T-cell (primary cell): ENCODE results near the gene PXT1. TPM values are rescaled to one million over a fixed set of nuclear protein-coding genes. Genes with fewer than 3 reads are reported as not detected.
A peak's percentile ranks its signal among the peaks of the same experiment; 100 is the strongest.

Experiments
- ATAC-seq, 4 experiments: fragments of 200-7000 bp in 3 of 4; fragments of 150-1000 bp in 1 of 4; cut with Tn5 transposase; replicated peaks in 1 of 4; 1 replicate in 3 of 4; 2 replicates in 1 of 4; pipeline ENCODE4 v1.10.0; 2021; ENCODE audit warnings: moderate library complexity in 3 of 4, mild to moderate bottlenecking in 2 of 4, moderate number of reproducible peaks in 1 of 4
- CTCF ChIA-PET, 2 donors: fragments of 300-600 bp; sonication (Branson Sonifier 250); formaldehyde crosslinking; loops; one replicate each; lab custom pipeline; 2022; ENCODE audit warnings: antibody characterized with exemption in 2 of 2; lab: Charles Lee
- POLR2A ChIA-PET, 2 donors: fragments of 300-600 bp; sonication (Branson Sonifier 250); formaldehyde crosslinking; loops; one replicate each; lab custom pipeline; 2022; ENCODE audit warnings: antibody characterized with exemption in 2 of 2; lab: Charles Lee
- DNase-seq, 35 experiments: peaks; one replicate each; pipeline versions ENCODE4 v3.0.0 to v3.0.0-alpha.2; 2013 to 2023
- H3K27ac ChIP-seq: one replicate; pipeline ENCODE4 v1.5.1; 2013; ENCODE audit warnings: low read length
- H3K27me3 ChIP-seq, 2 experiments: replicated peaks in 1 of 2; 1 replicate in 1 of 2; 2 replicates in 1 of 2; pipeline versions ENCODE4 v1.6.1 to v1.7.0; 2013; ENCODE audit warnings: low read length in 1 of 2, mixed read lengths in 1 of 2; ENCODE audit not compliant: control insufficient read depth in 2 of 2, insufficient read depth in 2 of 2; ENCODE audit errors: extremely low read depth in 1 of 2
- H3K36me3 ChIP-seq, 2 donors: 1 replicate in 1 of 2; 2 replicates in 1 of 2; pipeline versions ENCODE4 v1.6.1 to v1.7.0; 2013; ENCODE audit warnings: low read length in 1 of 2; ENCODE audit not compliant: control insufficient read depth in 2 of 2, insufficient read depth in 1 of 2; ENCODE audit errors: extremely low read depth in 1 of 2
- H3K4me1 ChIP-seq, 2 experiments: 1 replicate in 1 of 2; 2 replicates in 1 of 2; pipeline versions ENCODE4 v1.6.1 to v1.7.0; 2013; ENCODE audit warnings: low read length in 2 of 2, mixed read lengths in 1 of 2; ENCODE audit not compliant: insufficient read depth in 2 of 2, control insufficient read depth in 1 of 2; ENCODE audit errors: extremely low read depth in 1 of 2
- H3K4me3 ChIP-seq, 2 donors: 1 replicate in 1 of 2; 2 replicates in 1 of 2; pipeline versions ENCODE4 v1.5.1 to v1.7.0; 2013; ENCODE audit warnings: mild to moderate bottlenecking in 2 of 2, low read length in 1 of 2, moderate library complexity in 1 of 2; ENCODE audit not compliant: control insufficient read depth in 1 of 2; ENCODE audit errors: extremely low read depth in 1 of 2
- H3K9me3 ChIP-seq: 2 replicates; pipeline ENCODE4 v1.7.0; 2013
- H3K27ac Mint-ChIP-seq, 2 donors: one replicate each; pipeline ENCODE4 v1.8.0; 2020 to 2021; ENCODE audit warnings: mild to moderate bottlenecking in 2 of 2, mixed read lengths in 2 of 2
- H3K27me3 Mint-ChIP-seq, 2 donors: one replicate each; pipeline ENCODE4 v1.8.0; 2021 to 2022; ENCODE audit warnings: mixed read lengths in 2 of 2
- H3K36me3 Mint-ChIP-seq: one replicate; pipeline ENCODE4 v1.8.0; 2021; ENCODE audit warnings: mixed read lengths
- H3K4me1 Mint-ChIP-seq, 3 donors: one replicate each; pipeline ENCODE4 v1.8.0; 2020 to 2022; ENCODE audit warnings: mixed read lengths in 3 of 3, mild to moderate bottlenecking in 1 of 3
- H3K4me3 Mint-ChIP-seq, 3 donors: one replicate each; pipeline ENCODE4 v1.8.0; 2020 to 2022; ENCODE audit warnings: mild to moderate bottlenecking in 3 of 3, mixed read lengths in 3 of 3, moderate library complexity in 3 of 3
- H3K9me3 Mint-ChIP-seq, 3 donors: one replicate each; pipeline ENCODE4 v1.8.0; 2020 to 2022; ENCODE audit warnings: mixed read lengths in 3 of 3
- WGBS: methylation state at CpG from one replicate; pipeline ENCODE4 v1.1.5; 2013; ENCODE audit warnings: missing lambda C conversion rate; ENCODE audit not compliant: insufficient coverage; 5-methylcytosine and 5-hydroxymethylcytosine counted together
- total RNA-seq, 35 experiments: library from RNA in 6 of 35; stranded (reverse) in 6 of 35; fragments of 120-200 nt in 1 of 35; gene quantifications; one replicate each; pipeline versions ENCODE4 v1.2.1 to v1.2.4 and lab custom pipeline; 2013 to 2026

The PXT1 gene
- total RNA-seq, 5 donors from 2014 or later (not counting 1 experiment from before 2014, with no cell fraction given): 0.13 to 0.44 (median 0.25) TPM; not detected in 1

DNA sequence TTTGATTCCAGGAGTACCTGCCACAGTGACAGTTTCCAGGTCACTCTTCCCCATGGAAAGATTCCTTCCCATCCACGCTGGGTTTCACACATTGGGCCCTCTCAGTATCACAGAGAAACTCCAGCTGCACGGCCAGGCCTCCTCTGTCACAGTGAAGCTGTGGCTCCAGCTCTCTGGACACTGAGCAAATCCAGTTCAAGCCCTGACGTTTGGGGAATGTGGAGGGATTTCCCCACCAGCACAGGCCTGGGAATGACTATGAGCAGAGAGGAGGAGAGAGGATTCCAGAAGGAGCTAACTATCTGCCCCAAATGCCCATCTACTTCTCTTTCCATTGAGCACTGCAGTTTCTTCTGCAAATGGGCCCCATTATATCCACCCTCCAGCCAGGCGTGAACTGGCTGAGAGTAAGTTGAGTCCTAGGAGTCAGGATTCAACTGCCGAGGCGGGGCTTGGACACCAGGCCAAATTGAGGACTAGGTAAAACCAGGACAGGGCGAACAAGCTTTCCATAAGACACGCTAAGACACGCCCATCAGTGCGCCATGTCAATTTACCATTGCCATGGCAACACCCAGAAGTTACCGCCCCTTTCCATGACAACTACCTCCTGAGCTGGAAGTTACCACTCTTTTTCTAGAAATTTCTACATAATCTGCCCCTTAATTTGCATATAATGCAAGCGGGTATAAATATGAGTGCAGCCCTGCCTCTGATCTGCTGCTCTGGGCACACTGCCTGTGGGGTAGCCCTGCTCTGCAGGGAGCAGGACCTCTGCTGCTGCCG, 96.8 kb downstream of the PXT1 start:
- 94% methylated on average over 11 of the region's 13 CpGs for WGBS
- Histone ChIP-seq H3K27me3 (peaks cover 0 to 7% of the 10 kb centered on the region in 2 experiments), H3K4me1 (peaks cover 0 to 7% of the 10 kb centered on the region in 2 experiments), H3K4me3 (no peak overlapping the region), H3K9me3 (no peaks in the 10 kb centered on the region), H3K27ac (no peak overlapping the region), H3K36me3 (no peaks in the 10 kb centered on the region)
- Mint-ChIP-seq H3K27me3 (peaks cover 1 to 3% of the 10 kb centered on the region in 2 donors), H3K9me3 (no peaks in the 10 kb centered on the region), H3K27ac (no peak overlapping the region), H3K4me1 (peaks cover 1 to 2% (median 1%) of the 10 kb centered on the region in 3 donors), H3K36me3 (no peaks in the 10 kb centered on the region), H3K4me3 (no peak overlapping the region)
- no peak for ATAC-seq
- CTCF ChIA-PET: interaction anchor here (0.6 to 0.7 kb wide), 3 partner anchors 13 to 320 kb away, joined by 3 to 4 read pairs (median 3); no protein-coding TSS in a partner anchor
- no peak for DNase-seq
- POLR2A ChIA-PET: no interaction called here

DNA sequence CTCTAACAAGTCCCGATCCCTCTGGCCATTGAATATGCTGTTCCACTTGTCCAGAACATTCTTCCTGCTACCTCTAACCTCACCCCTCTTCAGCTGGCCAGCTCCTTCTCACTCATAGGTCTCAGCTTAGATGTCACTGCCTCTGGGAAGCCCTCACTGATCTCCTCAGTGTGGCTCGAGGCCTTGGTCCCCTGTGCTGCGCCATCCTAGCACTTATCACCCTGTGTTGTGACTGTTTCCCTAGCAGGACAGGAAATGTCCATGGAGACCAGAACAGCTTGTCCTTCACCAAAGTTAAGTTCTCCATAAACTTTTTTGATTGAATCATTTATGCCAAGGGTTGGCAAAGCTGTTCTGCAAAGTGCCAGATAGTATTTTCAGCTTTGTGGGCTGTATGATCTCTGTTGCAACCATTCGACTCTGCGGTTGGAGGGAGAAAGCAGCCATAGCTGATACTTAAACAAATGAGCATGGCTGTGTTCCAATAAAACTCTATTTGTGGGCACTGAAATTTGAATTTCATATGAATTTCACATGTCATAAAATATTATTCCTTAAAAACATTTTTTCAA, 99.5 kb downstream of the PXT1 start:
- WGBS: 100% methylated on average over 3 of the region's 5 CpGs

GRCh38 chr6:36340618-36341454, 101.8 kb downstream of the PXT1 start:
- 39% methylated on average over 28 of the region's 36 CpGs for WGBS
- no peaks in the 10 kb centered on the region for H3K36me3 Mint-ChIP-seq
- H3K27ac ChIP-seq: no peak overlapping the region
- peaks cover 4 to 26% of the 10 kb centered on the region in 2 experiments for H3K27me3 ChIP-seq
- H3K27ac Mint-ChIP-seq: peak overlapping the region in 1 of 2 donors; percentile 59
- peaks cover 3 to 23% of the 10 kb centered on the region in 2 experiments for H3K4me1 ChIP-seq
- no peaks in the 10 kb centered on the region for H3K36me3 ChIP-seq
- peaks cover 16 to 25% (median 18%) of the 10 kb centered on the region in 3 donors for H3K4me1 Mint-ChIP-seq
- ATAC-seq (peak; percentile 74 to 88 (median 82)), DNase-seq (peak; percentile 25 to 77 (median 63))
- CTCF ChIA-PET: interaction anchor here in 1 of 2 donors (0.5 to 1.9 kb wide), 16 partner anchors 8 to 488 kb away, joined by 3 to 11 read pairs (median 3); no protein-coding TSS in a partner anchor
- H3K4me3 Mint-ChIP-seq: peak overlapping the region; percentile 22 to 72 (median 70)
- H3K9me3 ChIP-seq: no peaks in the 10 kb centered on the region
- POLR2A ChIA-PET: interaction anchor here in 1 of 2 donors (0.6 kb wide), 1 partner anchor 266 kb away, joined by 4 read pairs; no protein-coding TSS in a partner anchor
- no peak overlapping the region for H3K4me3 ChIP-seq
- peaks cover 6 to 17% of the 10 kb centered on the region in 2 donors for H3K27me3 Mint-ChIP-seq
- H3K9me3 Mint-ChIP-seq: no peaks in the 10 kb centered on the region

More for the DNA sequence above, 99.5 kb downstream of the PXT1 start:
- CTCF ChIA-PET: interaction anchor here in 1 of 2 donors (0.6 kb wide), 2 partner anchors 312 to 1244 kb away, joined by 3 read pairs; no protein-coding TSS in a partner anchor
- Histone ChIP-seq H3K27ac (no peak overlapping the region), H3K4me3 (no peak overlapping the region), H3K9me3 (no peaks in the 10 kb centered on the region), H3K4me1 (peaks cover 0 to 11% of the 10 kb centered on the region in 2 experiments), H3K27me3 (peaks cover 4 to 20% of the 10 kb centered on the region in 2 experiments), H3K36me3 (no peaks in the 10 kb centered on the region)
- POLR2A ChIA-PET: no interaction called here
- Mint-ChIP-seq H3K27me3 (peaks cover 6 to 13% of the 10 kb centered on the region in 2 donors), H3K4me3 (no peak overlapping the region), H3K4me1 (peaks cover 6 to 8% (median 8%) of the 10 kb centered on the region in 3 donors), H3K9me3 (no peaks in the 10 kb centered on the region), H3K36me3 (no peaks in the 10 kb centered on the region), H3K27ac (no peak overlapping the region)
- ATAC-seq (no peak), DNase-seq (no peak)

Other genes with a start within 250 kb of the PXT1 start
- 10 to 100 TPM; 33.9 to 38.5 (median 35.7) TPM for gene BRPF3, start 246.1 kb downstream of the PXT1 start, total RNA-seq
- under 1 TPM in 2 of 5 donors, not detected in 3; 0.20 to 0.22 TPM for gene PNPLA1, start 172.8 kb downstream of the PXT1 start, total RNA-seq
- under 1 TPM in 1 of 5 donors, not detected in 4; 0.09 TPM for gene BNIP5, start 106.0 kb downstream of the PXT1 start, total RNA-seq
- gene ETV7, start 55.2 kb downstream of the PXT1 start, total RNA-seq: 1 to 10 TPM in 3 of 5 donors, under 1 TPM in 2; 0.44 to 3.3 (median 1.1) TPM
- gene KCTD20, start 146 bp upstream of the PXT1 start, total RNA-seq: 10 to 100 TPM; 29.7 to 39.8 (median 33.3) TPM
- 100 to 1,000 TPM in 4 of 5 donors, 10 to 100 TPM in 1; 90.3 to 164 (median 152) TPM for gene STK38, start 104.6 kb upstream of the PXT1 start, total RNA-seq
- gene SRSF3, start 151.5 kb upstream of the PXT1 start, total RNA-seq: 100 to 1,000 TPM; 322 to 546 (median 332) TPM
- gene CDKN1A, start 235.9 kb upstream of the PXT1 start, total RNA-seq: 10 to 100 TPM in 4 of 5 donors, 1 to 10 TPM in 1; 9.6 to 88.9 (median 11.8) TPM